Measurements from ENCODE around the gene MAOA. TPM values are rescaled to one million over a fixed set of nuclear protein-coding genes. Genes with fewer than 3 reads are reported as not detected.

Gene MAOA
- total and polyA plus RNA-seq, 2 of the 13 experiments (the other 11 are each of a cell fraction or from before 2014, with no cell fraction given), result 13.4 to 14.7 TPM

GRCh38 chrX:43716696-43717095, 60.6 kb downstream of the MAOA start:
- no peaks in the 10 kb centered on the region for H4K20me1 ChIP-seq (ENCODE audit: insufficient read depth, low read length)
- no peak overlapping the region for H3K9ac ChIP-seq (ENCODE audit: insufficient read depth, low read depth, low read length)
- no peaks in the 10 kb centered on the region for H3K79me2 ChIP-seq (ENCODE audit: insufficient read depth, low read length)
- in situ Hi-C loops (cut with HindIII; ENCODE audit: extremely low pct_ligation_motif_present, low pct_unique_long_range_greater_than_20kb), result no loop called here
- 0 out of 5 replicates have a peak, but pooled peaks cover 0 to 4% of the 10 kb centered on the region in 2 experiments for H3K36me3 ChIP-seq (replicated peaks in 1 of 2; ENCODE audit: control insufficient read depth in 1 of 2, insufficient read depth in 2 of 2, low read length in 2 of 2)
- H3K27me3 ChIP-seq (ENCODE audit: control insufficient read depth in 1 of 2, insufficient read depth in 2 of 2, low read length in 2 of 2), result no peaks in the 10 kb centered on the region
- WGBS (ENCODE audit: low lambda C conversion rate), result 93% methylated on average over 1 of the region's 1 CpG
- no peak overlapping the region for H3K4me3 ChIP-seq (replicated peaks in 1 of 3; ENCODE audit: insufficient read depth in 1 of 3, low read depth in 2 of 3, low read length in 3 of 3)
- intact Hi-C loops (cut with micrococcal nuclease; ENCODE audit: unreplicated experiment), result no loop called here
- no peak overlapping the region for H3K27ac ChIP-seq (ENCODE audit: extremely low read length, insufficient read depth, low read length)
- CTCF ChIA-PET (ENCODE audit: low intra/inter-chr PET ratio, low total read pairs), result no interaction called here
- no peak overlapping the region for H2AFZ ChIP-seq (ENCODE audit: low read length)
- no peaks in the 10 kb centered on the region for H3K9me3 ChIP-seq (ENCODE audit: low read length)
- FAIRE-seq (no peak), DNase-seq (ENCODE audit: low spot score) (no peak), ATAC-seq (no peak)
- no peaks in the 10 kb centered on the region for H3K4me1 ChIP-seq (ENCODE audit: insufficient read depth, low read length)
- BruUV-seq (replicated peaks), result no TSS peak
- POLR2A ChIA-PET, result no interaction called here
- no peak overlapping the region for H3K4me2 ChIP-seq (ENCODE audit: low read depth, low read length)
- TF ChIP-seq ZKSCAN8 (CRISPR knock-in tag; IDR thresholded peaks at IDR 0.05; ENCODE audit: borderline replicate concordance) (no peak), KMT2B (CRISPR knock-in tag; IDR thresholded peaks at IDR 0.05) (no peak), FOXA1 (IDR thresholded peaks at IDR 0.05) (no peak), FOXA1 (CRISPR knock-in tag; IDR thresholded peaks at IDR 0.05) (no peak), MTA1 (CRISPR knock-in tag; IDR thresholded peaks at IDR 0.05; ENCODE audit: borderline replicate concordance) (no peak), ZNF3 (CRISPR knock-in tag; IDR thresholded peaks at IDR 0.05) (no peak), PHF5A (CRISPR knock-in tag; IDR thresholded peaks at IDR 0.05; ENCODE audit: low read depth, unreplicated experiment) (no peak), CREBL2 (CRISPR knock-in tag; IDR thresholded peaks at IDR 0.05; ENCODE audit: borderline replicate concordance) (no peak), ZBTB44 (CRISPR knock-in tag; IDR thresholded peaks at IDR 0.05) (no peak), CREM (IDR thresholded peaks at IDR 0.05) (no peak), CREM (CRISPR knock-in tag; IDR thresholded peaks at IDR 0.05) (no peak), ZNF580 (CRISPR knock-in tag; IDR thresholded peaks at IDR 0.05; ENCODE audit: borderline replicate concordance, low read depth) (no peak), HMGXB3 (CRISPR knock-in tag; IDR thresholded peaks at IDR 0.05; ENCODE audit: borderline replicate concordance) (no peak), ZNF652 (CRISPR knock-in tag; IDR thresholded peaks at IDR 0.05; ENCODE audit: borderline replicate concordance, low read depth) (no peak), DNMT1 (CRISPR knock-in tag; IDR thresholded peaks at IDR 0.05) (no peak), SMC3 (IDR thresholded peaks at IDR 0.05; ENCODE audit: low read length) (no peak), ARID5B (CRISPR knock-in tag; IDR thresholded peaks at IDR 0.05) (no peak)
